SK-N-SH treated with all-trans-retinoic acid at 6 μM for 48 hours (cell line): ENCODE measurements around the gene HSCB.

Source experiments
- GLIS3 ChIP-seq: fragments of 250-450 bp; sonication (Bioruptor Pico); IDR thresholded peaks from 2 replicates; pipeline ENCODE4 v1.5.0; 2020; ENCODE audit warnings: mild to moderate bottlenecking, moderate library complexity
- TSHZ2 ChIP-seq: fragments of 250-450 bp; sonication (Bioruptor Pico); IDR thresholded peaks from 2 replicates; pipeline ENCODE4 v1.5.0; 2020; ENCODE audit warnings: mild to moderate bottlenecking, moderate library complexity

GRCh38 chr22:28766628-28767027 is 24.8 kb downstream of the HSCB start:
- no peak for TF ChIP-seq GLIS3 (CRISPR knock-in tag)
- TF ChIP-seq TSHZ2 = no peak
